Measurements from ENCODE around the gene THAP7.

THAP7 gene

GRCh38 chr22:21034989-21035388, 33.1 kb upstream of the THAP7 start:
- no peak overlapping the region for H3K4me3 Mint-ChIP-seq
- H3K4me1 Mint-ChIP-seq (ENCODE audit: low read depth) = peaks cover 9% of the 10 kb centered on the region
- H3K27me3 Mint-ChIP-seq = peaks cover 41% of the 10 kb centered on the region
- DNase-seq = no peak
- H3K36me3 Mint-ChIP-seq (ENCODE audit: low read depth) = no peaks in the 10 kb centered on the region
- H3K9me3 Mint-ChIP-seq = no peaks in the 10 kb centered on the region
- H3K27ac Mint-ChIP-seq = no peak overlapping the region

- Mint-ChIP-seq H3K36me3 (ENCODE audit: low read depth) (no peaks in the 10 kb centered on the region), H3K27ac (no peak overlapping the region), H3K4me3 (no peak overlapping the region), H3K4me1 (ENCODE audit: low read depth) (peaks cover 9% of the 10 kb centered on the region), H3K9me3 (no peaks in the 10 kb centered on the region), H3K27me3 (peaks cover 48% of the 10 kb centered on the region)
- DNase-seq = no peak
Observed at GRCh38 chr22:21033895-21034294, 32.0 kb upstream of the THAP7 start.

- DNase-seq = no peak
- H3K4me1 Mint-ChIP-seq (ENCODE audit: low read depth) = peaks cover 9% of the 10 kb centered on the region
- H3K4me3 Mint-ChIP-seq = no peak overlapping the region
- H3K36me3 Mint-ChIP-seq (ENCODE audit: low read depth) = no peaks in the 10 kb centered on the region
- peaks cover 44% of the 10 kb centered on the region for H3K27me3 Mint-ChIP-seq
- no peak overlapping the region for H3K27ac Mint-ChIP-seq
- H3K9me3 Mint-ChIP-seq = no peaks in the 10 kb centered on the region
Observed at GRCh38 chr22:21032868-21033688, 31.2 kb upstream of the THAP7 start.

GRCh38 chr22:21032037-21032867, 30.3 kb upstream of the THAP7 start, which contains the start of gene SLC7A4:
Gene SLC7A4, minus strand, starts transcription at chr22:21032561. Its CDS starts 749 bp downstream, at chr22:21031812.
- DNase-seq = peak; percentile 41
- H3K4me1 Mint-ChIP-seq (ENCODE audit: low read depth) = peaks cover 9% of the 10 kb centered on the region
- no peak within 1 kb of the TSS for H3K27ac Mint-ChIP-seq
- peaks cover 44% of the 10 kb centered on the region for H3K27me3 Mint-ChIP-seq
- no peaks in the 10 kb centered on the region for H3K36me3 Mint-ChIP-seq (ENCODE audit: low read depth)
- H3K9me3 Mint-ChIP-seq = no peaks in the 10 kb centered on the region
- peak within 1 kb of the TSS; percentile 23 for H3K4me3 Mint-ChIP-seq

- no peak for DNase-seq
- no peaks in the 10 kb centered on the region for H3K9me3 Mint-ChIP-seq
- H3K27ac Mint-ChIP-seq = no peak overlapping the region
- peaks cover 9% of the 10 kb centered on the region for H3K4me1 Mint-ChIP-seq (ENCODE audit: low read depth)
- no peaks in the 10 kb centered on the region for H3K36me3 Mint-ChIP-seq (ENCODE audit: low read depth)
- H3K27me3 Mint-ChIP-seq = peaks cover 44% of the 10 kb centered on the region
- no peak overlapping the region for H3K4me3 Mint-ChIP-seq
Observed at GRCh38 chr22:21031545-21032036, 29.7 kb upstream of the THAP7 start.

GRCh38 chr22:21030621-21031544, 29.0 kb upstream of the THAP7 start:
- Mint-ChIP-seq H3K36me3 (ENCODE audit: low read depth) (no peaks in the 10 kb centered on the region), H3K4me3 (no peak overlapping the region), H3K4me1 (ENCODE audit: low read depth) (peaks cover 14% of the 10 kb centered on the region), H3K27me3 (peaks cover 44% of the 10 kb centered on the region), H3K27ac (no peak overlapping the region), H3K9me3 (no peaks in the 10 kb centered on the region)
- no peak for DNase-seq

- no peak overlapping the region for H3K4me3 Mint-ChIP-seq
- peaks cover 44% of the 10 kb centered on the region for H3K27me3 Mint-ChIP-seq
- DNase-seq = no peak
- H3K9me3 Mint-ChIP-seq = no peaks in the 10 kb centered on the region
- H3K36me3 Mint-ChIP-seq (ENCODE audit: low read depth) = no peaks in the 10 kb centered on the region
- peaks cover 22% of the 10 kb centered on the region for H3K4me1 Mint-ChIP-seq (ENCODE audit: low read depth)
- no peak overlapping the region for H3K27ac Mint-ChIP-seq
Observed at GRCh38 chr22:21030032-21030431, 28.1 kb upstream of the THAP7 start.

GRCh38 chr22:21029486-21030025, 27.6 kb upstream of the THAP7 start:
- H3K4me3 Mint-ChIP-seq = no peak overlapping the region
- no peak overlapping the region for H3K27ac Mint-ChIP-seq
- H3K36me3 Mint-ChIP-seq (ENCODE audit: low read depth) = no peaks in the 10 kb centered on the region
- peaks cover 24% of the 10 kb centered on the region for H3K4me1 Mint-ChIP-seq (ENCODE audit: low read depth)
- DNase-seq = no peak
- H3K27me3 Mint-ChIP-seq = peaks cover 42% of the 10 kb centered on the region
- no peaks in the 10 kb centered on the region for H3K9me3 Mint-ChIP-seq

- Mint-ChIP-seq H3K27me3 (peaks cover 39% of the 10 kb centered on the region), H3K4me3 (no peak overlapping the region), H3K36me3 (ENCODE audit: low read depth) (no peaks in the 10 kb centered on the region), H3K27ac (no peak overlapping the region), H3K4me1 (ENCODE audit: low read depth) (peaks cover 24% of the 10 kb centered on the region), H3K9me3 (no peaks in the 10 kb centered on the region)
- no peak for DNase-seq
Observed at GRCh38 chr22:21028277-21029251, 26.6 kb upstream of the THAP7 start.

- Mint-ChIP-seq H3K4me1 (ENCODE audit: low read depth) (peaks cover 24% of the 10 kb centered on the region), H3K36me3 (ENCODE audit: low read depth) (no peaks in the 10 kb centered on the region), H3K27me3 (peaks cover 30% of the 10 kb centered on the region), H3K27ac (no peak overlapping the region), H3K4me3 (no peak overlapping the region), H3K9me3 (no peaks in the 10 kb centered on the region)
- DNase-seq = no peak
Observed at GRCh38 chr22:21026783-21027692, 25.1 kb upstream of the THAP7 start.

- H3K9me3 Mint-ChIP-seq = no peaks in the 10 kb centered on the region
- H3K27ac Mint-ChIP-seq = peak overlapping the region; percentile 72
- no peaks in the 10 kb centered on the region for H3K36me3 Mint-ChIP-seq (ENCODE audit: low read depth)
- H3K27me3 Mint-ChIP-seq = peaks cover 21% of the 10 kb centered on the region
- H3K4me3 Mint-ChIP-seq = no peak overlapping the region
- peaks cover 17% of the 10 kb centered on the region for H3K4me1 Mint-ChIP-seq (ENCODE audit: low read depth)
- no peak for DNase-seq
Observed at GRCh38 chr22:21025763-21026755, 24.1 kb upstream of the THAP7 start.

All from activated T-cell treated with anti-CD3 and anti-CD28 coated beads, Interleukin-2, amount 50 U/mL, for 24 hours (primary cell).